Measurements from ENCODE around the gene PDIA2. TPM values are rescaled to one million over a fixed set of nuclear protein-coding genes. Genes with fewer than 3 reads are reported as not detected.

Gene PDIA2
- total and polyA plus RNA-seq, 2 donors (not counting 3 experiments of a cell fraction or from before 2014, with no cell fraction given), result 0.63 TPM; not detected in 1

DNA sequence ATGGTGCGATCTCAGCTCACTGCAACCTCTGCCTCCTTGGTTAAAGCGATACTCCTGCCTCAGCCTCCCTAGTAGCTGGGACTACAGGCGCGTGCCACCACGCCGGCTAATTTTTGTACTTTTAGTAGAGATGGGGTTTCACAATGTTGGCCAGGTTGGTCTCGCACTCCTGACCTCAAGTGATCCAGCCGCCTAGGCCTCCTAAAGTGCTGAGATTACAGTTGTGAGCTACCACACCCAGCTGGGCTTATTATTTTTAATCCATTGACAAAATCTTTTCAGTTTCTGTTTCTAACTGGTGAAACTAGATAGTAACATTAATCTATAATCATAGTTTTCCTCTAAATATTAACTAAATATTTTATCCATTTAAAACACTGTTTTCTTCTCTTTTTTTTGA lies 42.4 kb upstream of the PDIA2 start:
- H3K4me2 ChIP-seq (ENCODE audit: insufficient read depth, low read length), result no peak overlapping the region
- TF ChIP-seq JUN (IDR thresholded peaks at IDR 0.05; ENCODE audit: borderline replicate concordance, insufficient read depth, insufficient read length, low read depth) (no peak), MYC (IDR thresholded peaks at IDR 0.05; ENCODE audit: low read depth, low read length) (no peak)
- TF ChIP-seq, protein P1, sequence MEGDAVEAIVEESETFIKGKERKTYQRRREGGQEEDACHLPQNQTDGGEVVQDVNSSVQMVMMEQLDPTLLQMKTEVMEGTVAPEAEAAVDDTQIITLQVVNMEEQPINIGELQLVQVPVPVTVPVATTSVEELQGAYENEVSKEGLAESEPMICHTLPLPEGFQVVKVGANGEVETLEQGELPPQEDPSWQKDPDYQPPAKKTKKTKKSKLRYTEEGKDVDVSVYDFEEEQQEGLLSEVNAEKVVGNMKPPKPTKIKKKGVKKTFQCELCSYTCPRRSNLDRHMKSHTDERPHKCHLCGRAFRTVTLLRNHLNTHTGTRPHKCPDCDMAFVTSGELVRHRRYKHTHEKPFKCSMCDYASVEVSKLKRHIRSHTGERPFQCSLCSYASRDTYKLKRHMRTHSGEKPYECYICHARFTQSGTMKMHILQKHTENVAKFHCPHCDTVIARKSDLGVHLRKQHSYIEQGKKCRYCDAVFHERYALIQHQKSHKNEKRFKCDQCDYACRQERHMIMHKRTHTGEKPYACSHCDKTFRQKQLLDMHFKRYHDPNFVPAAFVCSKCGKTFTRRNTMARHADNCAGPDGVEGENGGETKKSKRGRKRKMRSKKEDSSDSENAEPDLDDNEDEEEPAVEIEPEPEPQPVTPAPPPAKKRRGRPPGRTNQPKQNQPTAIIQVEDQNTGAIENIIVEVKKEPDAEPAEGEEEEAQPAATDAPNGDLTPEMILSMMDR (IDR thresholded peaks at IDR 0.05; ENCODE audit: extremely low read depth in 1 of 2, insufficient read depth in 1 of 2, low read depth in 1 of 2, low read length in 2 of 2), result no peak
- BruUV-seq (replicated peaks), result no TSS peak
- intact Hi-C loops (cut with micrococcal nuclease) (no loop called here), dilution Hi-C loops (cut with MboI; ENCODE audit: extremely low pct_ligation_motif_present, low sequenced_read_pairs) (no loop called here)
- H3K4me1 ChIP-seq (ENCODE audit: control insufficient read depth, extremely low read depth, insufficient read depth, low read length), result peaks cover 6% of the 10 kb centered on the region
- DNase-seq (ENCODE audit: low read depth, low spot score) (no peak), FAIRE-seq (no peak)
- POLR2A ChIA-PET, result no interaction called here
- H3K9ac ChIP-seq (replicated peaks; ENCODE audit: extremely low read depth, insufficient read depth, low read length), result no peak overlapping the region
- CTCF ChIA-PET, result interaction anchor here (1.2 kb wide), 1 partner anchor 11 kb away, joined by 3 read pairs; the partner anchor contains the start of gene LUC7L
- H4K20me1 ChIP-seq (replicated peaks; ENCODE audit: control insufficient read depth, extremely low read depth, insufficient read depth, low read length), result no peaks in the 10 kb centered on the region
- no peak overlapping the region for H3K4me3 ChIP-seq (replicated peaks in 1 of 3; ENCODE audit: insufficient read depth in 1 of 3, low read depth in 1 of 3, low read length in 3 of 3)
- H3K27me3 ChIP-seq (ENCODE audit: control insufficient read depth in 2 of 2, insufficient read depth in 2 of 2, low read length in 2 of 2), result no peaks in the 10 kb centered on the region
- H3K9me3 ChIP-seq (replicated peaks; ENCODE audit: control insufficient read depth, insufficient read depth, low read length), result no peaks in the 10 kb centered on the region
- peaks cover 0 to 2% of the 10 kb centered on the region in 2 experiments for H3K36me3 ChIP-seq (ENCODE audit: control insufficient read depth in 2 of 2, extremely low read depth in 1 of 2, insufficient read depth in 2 of 2, low read length in 2 of 2)
- no peak overlapping the region for H3K27ac ChIP-seq (ENCODE audit: insufficient read depth, low read depth, low read length)
- H3K9me1 ChIP-seq (replicated peaks; ENCODE audit: control insufficient read depth, extremely low read depth, insufficient read depth, low read length), result no peaks in the 10 kb centered on the region
- H3K79me2 ChIP-seq (ENCODE audit: control insufficient read depth, insufficient read depth, low read length), result no peaks in the 10 kb centered on the region
- H2AFZ ChIP-seq (ENCODE audit: low read depth, low read length), result no peak overlapping the region

DNA sequence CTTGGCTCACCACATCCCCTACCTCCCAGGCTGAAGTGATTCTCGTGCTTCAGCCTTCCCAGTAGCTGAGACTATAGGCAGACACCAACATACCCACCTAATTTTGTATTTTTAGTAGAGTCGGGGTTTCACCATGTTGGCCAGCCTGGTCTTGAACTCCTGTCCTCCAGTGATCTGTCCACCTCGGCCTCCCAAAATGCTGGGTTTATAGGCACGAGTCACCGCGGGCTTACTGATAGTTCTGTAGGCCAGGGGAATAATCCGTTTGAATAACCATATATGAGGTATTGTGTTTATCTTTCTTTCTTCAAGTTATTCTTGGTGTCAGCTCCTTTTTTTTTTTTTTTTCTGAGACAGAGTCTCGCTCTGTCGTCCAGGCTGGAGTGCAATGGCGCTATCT lies 40.7 kb upstream of the PDIA2 start:
- Histone ChIP-seq H3K4me1 (ENCODE audit: control insufficient read depth, extremely low read depth, insufficient read depth, low read length) (peaks cover 6% of the 10 kb centered on the region), H3K9me3 (replicated peaks; ENCODE audit: control insufficient read depth, insufficient read depth, low read length) (no peaks in the 10 kb centered on the region), H3K9me1 (replicated peaks; ENCODE audit: control insufficient read depth, extremely low read depth, insufficient read depth, low read length) (no peaks in the 10 kb centered on the region), H4K20me1 (replicated peaks; ENCODE audit: control insufficient read depth, extremely low read depth, insufficient read depth, low read length) (no peaks in the 10 kb centered on the region), H3K79me2 (ENCODE audit: control insufficient read depth, insufficient read depth, low read length) (no peaks in the 10 kb centered on the region), H3K27ac (ENCODE audit: insufficient read depth, low read depth, low read length) (no peak overlapping the region), H2AFZ (ENCODE audit: low read depth, low read length) (peak overlapping the region; percentile 90), H3K36me3 (ENCODE audit: control insufficient read depth in 2 of 2, extremely low read depth in 1 of 2, insufficient read depth in 2 of 2, low read length in 2 of 2) (peaks cover 0 to 2% of the 10 kb centered on the region in 2 experiments), H3K27me3 (ENCODE audit: control insufficient read depth in 2 of 2, insufficient read depth in 2 of 2, low read length in 2 of 2) (no peaks in the 10 kb centered on the region), H3K4me2 (ENCODE audit: insufficient read depth, low read length) (peak overlapping the region; percentile 55), H3K9ac (replicated peaks; ENCODE audit: extremely low read depth, insufficient read depth, low read length) (no peak overlapping the region), H3K4me3 (replicated peaks in 1 of 3; ENCODE audit: insufficient read depth in 1 of 3, low read depth in 1 of 3, low read length in 3 of 3) (no peak overlapping the region)
- dilution Hi-C loops (cut with MboI; ENCODE audit: extremely low pct_ligation_motif_present, low sequenced_read_pairs), result no loop called here
- POLR2A ChIA-PET, result interaction anchor here (0.8 kb wide), 1 partner anchor 23 kb away, joined by 5 read pairs; no protein-coding TSS in a partner anchor
- TF ChIP-seq FOS (IDR thresholded peaks at IDR 0.05; ENCODE audit: borderline replicate concordance, insufficient read depth, low read length) (no peak), GATA2 (IDR thresholded peaks at IDR 0.05; ENCODE audit: insufficient read depth, insufficient read length, low read depth, low read length) (no peak), JUN (IDR thresholded peaks at IDR 0.05; ENCODE audit: borderline replicate concordance, insufficient read depth, insufficient read length, low read depth) (no peak), POLR2A (IDR thresholded peaks at IDR 0.05; ENCODE audit: low read depth, low read length) (no peak), EZH2 (IDR thresholded peaks at IDR 0.05; ENCODE audit: borderline replicate concordance, low read depth, low read length, severe bottlenecking) (no peak)
- TF ChIP-seq, protein P1 (IDR thresholded peaks at IDR 0.05; ENCODE audit: extremely low read depth in 1 of 2, insufficient read depth in 1 of 2, low read depth in 1 of 2, low read length in 2 of 2), result no peak
- FAIRE-seq (peak; percentile 74), DNase-seq (ENCODE audit: low read depth, low spot score) (no peak)
- intact Hi-C loops (cut with micrococcal nuclease), result no loop called here
- BruUV-seq (replicated peaks), result no TSS peak
- CTCF ChIA-PET, result interaction anchor here (0.7 to 1.3 kb wide), 4 partner anchors 14 to 135 kb away, joined by 3 to 5 read pairs (median 3); no protein-coding TSS in a partner anchor
